GM18519 (cell line): ENCODE results near the gene CCDC102A.
"Not testable (repeated sequence)": the region's sequence is repeated elsewhere in the genome, so short reads cannot be mapped to it uniquely, and the experiment has no call there.

Experiments used
- ATAC-seq: cut with Tn5 transposase; IDR thresholded peaks from one replicate; pipeline ENCODE4 v1.9.1; 2021; ENCODE audit warnings: mild to moderate bottlenecking, moderate library complexity; ENCODE audit not compliant: unreplicated experiment, low FRiP score

The CCDC102A gene

GRCh38 chr16:57566436-57566835 is 30.1 kb upstream of the CCDC102A start:
- ATAC-seq = no peak

- ATAC-seq = no peak
Observed at GRCh38 chr16:57565461-57565860, 29.1 kb upstream of the CCDC102A start.

GRCh38 chr16:57564571-57565270 is 28.4 kb upstream of the CCDC102A start:
- no peak for ATAC-seq

- ATAC-seq = no peak
Observed at GRCh38 chr16:57563761-57564160, 27.4 kb upstream of the CCDC102A start.

- ATAC-seq = no peak
Observed at GRCh38 chr16:57563487-57563750, 27.0 kb upstream of the CCDC102A start.

GRCh38 chr16:57562669-57563486 is 26.5 kb upstream of the CCDC102A start:
- ATAC-seq = no peak

- ATAC-seq = no peak
Observed at GRCh38 chr16:57562066-57562465, 25.7 kb upstream of the CCDC102A start.

- ATAC-seq = no peak
Observed at GRCh38 chr16:57559072-57559790, 22.9 kb upstream of the CCDC102A start.

- ATAC-seq = no peak
Observed at GRCh38 chr16:57556941-57557541, 20.7 kb upstream of the CCDC102A start.

- no peak for ATAC-seq
Observed at GRCh38 chr16:57555831-57556230, 19.5 kb upstream of the CCDC102A start.

GRCh38 chr16:57551057-57551456 is 14.7 kb upstream of the CCDC102A start:
- ATAC-seq = no peak

GRCh38 chr16:57549730-57550129 is 13.4 kb upstream of the CCDC102A start:
- no peak for ATAC-seq

- no peak for ATAC-seq
Observed at GRCh38 chr16:57548408-57548807, 12.0 kb upstream of the CCDC102A start.

- ATAC-seq = not testable (repeated sequence)
Observed at GRCh38 chr16:57547524-57547923, 11.2 kb upstream of the CCDC102A start.

GRCh38 chr16:57544124-57544653 is 7.8 kb upstream of the CCDC102A start:
- peak; percentile 60 for ATAC-seq

- ATAC-seq = no peak
Observed at GRCh38 chr16:57541754-57542435, 5.5 kb upstream of the CCDC102A start.

GRCh38 chr16:57540906-57541753 is 4.8 kb upstream of the CCDC102A start:
- ATAC-seq = no peak

- ATAC-seq = no peak
Observed at GRCh38 chr16:57540387-57540786, 4.0 kb upstream of the CCDC102A start.

- ATAC-seq = peak; percentile 49
Observed at GRCh38 chr16:57539072-57539796, 2.9 kb upstream of the CCDC102A start.
